Endothelial cell of umbilical vein (primary cell): Measurements from ENCODE around the gene VASH2. TPM values are rescaled to one million over a fixed set of nuclear protein-coding genes. Genes with fewer than 3 reads are reported as not detected.

Experiments used
- BruUV-seq: library from RNA; stranded (reverse); fragments of 400-500 nt; replicated peaks from 2 replicates; lab custom pipeline; 2021; lab: Mats Ljungman, UMichigan
- CTCF ChIA-PET: fragments of 300-600, 350-600 bp; sonication (Branson Sonifier 250); formaldehyde crosslinking; loops from one replicate; lab custom pipeline; 2021; ENCODE audit warnings: antibody characterized with exemption, inconsistent platforms; lab: Charles Lee
- POLR2A ChIA-PET: fragments of 300-600, 350-600 bp; sonication (Branson Sonifier 250); formaldehyde crosslinking; loops from one replicate; lab custom pipeline; 2021; ENCODE audit warnings: antibody characterized with exemption, inconsistent platforms; lab: Charles Lee
- DNase-seq: peaks from one replicate; pipeline ENCODE4 v3.0.0-alpha.2; 2011; ENCODE audit warnings: low read depth, low spot score
- FAIRE-seq: peaks from 2 replicates; lab custom pipeline; 2011; peaks lifted over from hg19 to GRCh38; lab: Jason Lieb, UNC
- H2AFZ ChIP-seq: 2 replicates; pipeline ENCODE4 v1.6.0; 2012; ENCODE audit warnings: low read depth, low read length, control low read depth, inconsistent platforms
- H3K27ac ChIP-seq: 2 replicates; pipeline ENCODE4 v1.5.1; 2011; ENCODE audit warnings: low read depth, mild to moderate bottlenecking, control low read depth, low read length, moderate library complexity; ENCODE audit not compliant: insufficient read depth
- H3K27me3 ChIP-seq, 2 experiments: 2 replicates each; pipeline versions ENCODE4 v1.6.0 to v1.6.1; 2011; ENCODE audit warnings: low read length in 2 of 2, mixed read lengths in 1 of 2; ENCODE audit not compliant: control insufficient read depth in 2 of 2, insufficient read depth in 2 of 2
- H3K36me3 ChIP-seq, 2 experiments: 2 replicates in 1 of 2; 3 replicates in 1 of 2; pipeline ENCODE4 v1.5.1; 2011; ENCODE audit warnings: low read length in 2 of 2, mild to moderate bottlenecking in 1 of 2, moderate library complexity in 1 of 2; ENCODE audit not compliant: control insufficient read depth in 2 of 2, insufficient read depth in 2 of 2; ENCODE audit errors: extremely low read depth in 1 of 2
- H3K4me1 ChIP-seq: 3 replicates; pipeline ENCODE4 v1.5.1; 2011; ENCODE audit warnings: mild to moderate bottlenecking, low read length; ENCODE audit not compliant: control insufficient read depth, insufficient read depth; ENCODE audit errors: extremely low read depth
- H3K4me2 ChIP-seq: 2 replicates; pipeline ENCODE4 v1.6.1; 2011; ENCODE audit warnings: low read length, control low read depth, mixed read lengths; ENCODE audit not compliant: insufficient read depth
- H3K4me3 ChIP-seq, 3 experiments: fragments of 200-600 bp in 1 of 3; sonication (generic), shearing (Covaris generic) in 1 of 3; replicated peaks in 1 of 3; 2 replicates each; pipeline ENCODE4 v1.5.1; 2011 to 2016; ENCODE audit warnings: control low read depth in 3 of 3, low read length in 3 of 3, mild to moderate bottlenecking in 2 of 3, inconsistent platforms in 1 of 3, low read depth in 1 of 3, moderate library complexity in 1 of 3; ENCODE audit not compliant: insufficient read depth in 1 of 3
- H3K79me2 ChIP-seq: 2 replicates; pipeline ENCODE4 v1.6.0; 2012; ENCODE audit warnings: low read length, inconsistent platforms; ENCODE audit not compliant: control insufficient read depth, insufficient read depth
- H3K9ac ChIP-seq: replicated peaks from 2 replicates; pipeline ENCODE3; 2011; ENCODE audit warnings: low read length, control low read depth; ENCODE audit not compliant: insufficient read depth; ENCODE audit errors: extremely low read depth
- H3K9me1 ChIP-seq: replicated peaks from 3 replicates; pipeline ENCODE4 v1.6.0; 2011; ENCODE audit warnings: mild to moderate bottlenecking, low read length; ENCODE audit not compliant: control insufficient read depth, insufficient read depth; ENCODE audit errors: extremely low read depth
- H3K9me3 ChIP-seq: replicated peaks from 2 replicates; pipeline ENCODE4 v1.5.1; 2012; ENCODE audit warnings: low read length, inconsistent platforms; ENCODE audit not compliant: control insufficient read depth, insufficient read depth
- H4K20me1 ChIP-seq: replicated peaks from 2 replicates; pipeline ENCODE3; 2011; ENCODE audit warnings: mild to moderate bottlenecking, low read length; ENCODE audit not compliant: control insufficient read depth, insufficient read depth; ENCODE audit errors: extremely low read depth
- EZH2 ChIP-seq: IDR thresholded peaks from 2 replicates; pipeline ENCODE4 v1.6.1; 2012; ENCODE audit warnings: borderline replicate concordance, low read depth, mild to moderate bottlenecking, moderate library complexity, low read length, inconsistent platforms; ENCODE audit not compliant: severe bottlenecking
- FOS ChIP-seq: IDR thresholded peaks from 2 replicates; pipeline ENCODE4 v1.6.1; 2011; ENCODE audit warnings: mild to moderate bottlenecking, low read length, moderate library complexity, borderline replicate concordance; ENCODE audit not compliant: insufficient read depth
- GATA2 ChIP-seq: IDR thresholded peaks from 2 replicates; pipeline ENCODE4 v1.7.0; 2011; ENCODE audit warnings: low read depth, mild to moderate bottlenecking, moderate library complexity, mixed read lengths, low read length; ENCODE audit not compliant: insufficient read length, insufficient read depth
- JUN ChIP-seq: IDR thresholded peaks from 2 replicates; pipeline ENCODE4 v1.6.1; 2011; ENCODE audit warnings: borderline replicate concordance, low read depth; ENCODE audit not compliant: insufficient read length, insufficient read depth
- MYC ChIP-seq: IDR thresholded peaks from one replicate; pipeline ENCODE4 v1.6.1; 2011; ENCODE audit warnings: mild to moderate bottlenecking, low read depth, low read length
- POLR2A ChIP-seq: IDR thresholded peaks from 2 replicates; pipeline ENCODE4 v1.6.1; 2012; ENCODE audit warnings: low read depth, mild to moderate bottlenecking, control low read depth, low read length
- POLR2AphosphoS5 ChIP-seq: IDR thresholded peaks from 2 replicates; pipeline ENCODE4 v1.6.1; 2012; ENCODE audit warnings: low read depth, mild to moderate bottlenecking, control low read depth, low read length, moderate library complexity; ENCODE audit not compliant: insufficient read depth
- dilution Hi-C: fragments of 300-500 bp; cut with MboI; formaldehyde crosslinking; loops from one replicate; pipeline ENCODE4 v1.15.0; 2019; ENCODE audit warnings: low sequenced_read_pairs; ENCODE audit not compliant: extremely low pct_ligation_motif_present
- intact Hi-C: fragments of 100-400 bp; cut with micrococcal nuclease; formaldehyde crosslinking; loops from one replicate; pipeline ENCODE4 v1.10.0; 2022
- polyA plus RNA-seq, 4 experiments: library from polyadenylated mRNA; depleted of rRNA in 3 of 4; stranded (reverse) in 3 of 4; unstranded in 1 of 4; fragments of >200 nt; gene quantifications; 2 replicates each; pipeline versions ENCODE4 v1.2.1 to v1.2.3, GENCODE V29; 2011 to 2012; ENCODE audit warnings: missing spikeins in 1 of 4
- total RNA-seq: library from RNA; stranded (reverse); gene quantifications from 2 replicates; pipeline ENCODE4 v1.2.3, GENCODE V29; 2021
- TF ChIP-seq, protein P1 (sequence below): IDR thresholded peaks from 2 replicates; pipeline ENCODE4 v1.6.1; 2011; ENCODE audit not compliant: insufficient read depth, insufficient read length
- TF ChIP-seq, protein P2 (sequence below), 2 donors: IDR thresholded peaks; 1 replicate in 1 of 2; 2 replicates in 1 of 2; pipeline ENCODE4 v1.5.1; 2011; ENCODE audit warnings: low read length in 2 of 2, mild to moderate bottlenecking in 2 of 2, moderate library complexity in 2 of 2, control low read depth in 1 of 2, inconsistent platforms in 1 of 2, low read depth in 1 of 2; ENCODE audit not compliant: insufficient read depth in 1 of 2; ENCODE audit errors: extremely low read depth in 1 of 2

Gene VASH2
- total and polyA plus RNA-seq, 2 donors (not counting 3 experiments of a cell fraction or from before 2014, with no cell fraction given): 0.70 to 2.9 TPM

DNA sequence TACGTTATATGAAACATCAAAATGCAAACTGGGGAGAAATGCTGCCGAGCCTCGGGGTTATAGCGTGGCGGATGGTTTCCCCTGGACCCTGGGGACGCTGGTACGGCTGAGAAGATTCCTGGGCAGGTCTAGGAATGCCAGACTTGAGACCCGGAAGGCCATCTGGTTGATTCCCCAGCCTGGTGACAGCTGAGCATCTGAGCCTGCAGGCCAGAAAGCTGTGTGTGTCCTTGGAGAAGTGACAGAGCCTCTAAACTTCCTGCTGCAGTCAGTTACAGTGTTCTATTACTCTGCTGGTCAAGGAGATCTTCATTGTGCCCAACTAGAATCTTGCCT, 2.3 kb downstream of the VASH2 start:
- TF ChIP-seq POLR2A (no peak), POLR2AphosphoS5 (no peak), JUN (no peak), GATA2 (no peak), MYC (no peak), FOS (no peak), EZH2 (no peak)
- TF ChIP-seq, protein P1, sequence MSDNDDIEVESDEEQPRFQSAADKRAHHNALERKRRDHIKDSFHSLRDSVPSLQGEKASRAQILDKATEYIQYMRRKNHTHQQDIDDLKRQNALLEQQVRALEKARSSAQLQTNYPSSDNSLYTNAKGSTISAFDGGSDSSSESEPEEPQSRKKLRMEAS: no peak
- TF ChIP-seq, protein P2, sequence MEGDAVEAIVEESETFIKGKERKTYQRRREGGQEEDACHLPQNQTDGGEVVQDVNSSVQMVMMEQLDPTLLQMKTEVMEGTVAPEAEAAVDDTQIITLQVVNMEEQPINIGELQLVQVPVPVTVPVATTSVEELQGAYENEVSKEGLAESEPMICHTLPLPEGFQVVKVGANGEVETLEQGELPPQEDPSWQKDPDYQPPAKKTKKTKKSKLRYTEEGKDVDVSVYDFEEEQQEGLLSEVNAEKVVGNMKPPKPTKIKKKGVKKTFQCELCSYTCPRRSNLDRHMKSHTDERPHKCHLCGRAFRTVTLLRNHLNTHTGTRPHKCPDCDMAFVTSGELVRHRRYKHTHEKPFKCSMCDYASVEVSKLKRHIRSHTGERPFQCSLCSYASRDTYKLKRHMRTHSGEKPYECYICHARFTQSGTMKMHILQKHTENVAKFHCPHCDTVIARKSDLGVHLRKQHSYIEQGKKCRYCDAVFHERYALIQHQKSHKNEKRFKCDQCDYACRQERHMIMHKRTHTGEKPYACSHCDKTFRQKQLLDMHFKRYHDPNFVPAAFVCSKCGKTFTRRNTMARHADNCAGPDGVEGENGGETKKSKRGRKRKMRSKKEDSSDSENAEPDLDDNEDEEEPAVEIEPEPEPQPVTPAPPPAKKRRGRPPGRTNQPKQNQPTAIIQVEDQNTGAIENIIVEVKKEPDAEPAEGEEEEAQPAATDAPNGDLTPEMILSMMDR (IDR thresholded peaks at IDR 0.05; ENCODE audit: extremely low read depth in 1 of 2, insufficient read depth in 1 of 2, low read depth in 1 of 2, low read length in 2 of 2): no peak
- Histone ChIP-seq H3K4me1 (peaks cover 9% of the 10 kb centered on the region), H3K4me3 (no peak overlapping the region), H3K27ac (no peak overlapping the region), H3K27me3 (peaks cover 12 to 13% of the 10 kb centered on the region in 2 experiments), H3K79me2 (no peaks in the 10 kb centered on the region), H3K9me3 (no peaks in the 10 kb centered on the region), H3K9me1 (no peaks in the 10 kb centered on the region), H3K36me3 (no peaks in the 10 kb centered on the region), H3K4me2 (no peak overlapping the region), H3K9ac (no peak overlapping the region), H4K20me1 (no peaks in the 10 kb centered on the region), H2AFZ (no peak overlapping the region)
- CTCF ChIA-PET: interaction anchor here (2.4 kb wide), 1 partner anchor 287 kb away, joined by 7 read pairs; no protein-coding TSS in a partner anchor
- intact Hi-C loops (no loop called here), dilution Hi-C loops (no loop called here)
- FAIRE-seq (no peak), DNase-seq (no peak)
- no TSS peak for BruUV-seq
- POLR2A ChIA-PET: no interaction called here
